GM21786 (cell line): ENCODE results near the gene DPP8.
"Not testable (repeated sequence)": the region's sequence is repeated elsewhere in the genome, so short reads cannot be mapped to it uniquely, and the experiment has no call there.

Experiments used
- ATAC-seq: cut with Tn5 transposase; IDR thresholded peaks from one replicate; pipeline ENCODE4 v1.9.1; 2021; ENCODE audit not compliant: unreplicated experiment

The DPP8 gene

GRCh38 chr15:65406424-65407000 is 111.0 kb downstream of the DPP8 start:
- no peak for ATAC-seq

- no peak for ATAC-seq
Observed at GRCh38 chr15:65405791-65406423, 111.6 kb downstream of the DPP8 start.

- no peak for ATAC-seq
Observed at GRCh38 chr15:65404186-65404872, 113.2 kb downstream of the DPP8 start.

GRCh38 chr15:65402961-65403360 is 114.5 kb downstream of the DPP8 start:
- no peak for ATAC-seq

GRCh38 chr15:65401611-65402240 is 115.8 kb downstream of the DPP8 start:
- ATAC-seq, result no peak

- no peak for ATAC-seq
Observed at GRCh38 chr15:65400760-65401610, 116.5 kb downstream of the DPP8 start.

- ATAC-seq, result no peak
Observed at GRCh38 chr15:65399997-65400396, 117.5 kb downstream of the DPP8 start.

- ATAC-seq, result no peak
Observed at GRCh38 chr15:65399001-65399706, 118.3 kb downstream of the DPP8 start.

GRCh38 chr15:65398486-65398885 is 119.0 kb downstream of the DPP8 start:
- not testable (repeated sequence) for ATAC-seq

GRCh38 chr15:65396965-65397317 is 120.5 kb downstream of the DPP8 start:
- no peak for ATAC-seq

GRCh38 chr15:65396283-65396964 is 121.1 kb downstream of the DPP8 start:
- ATAC-seq, result no peak

- no peak for ATAC-seq
Observed at GRCh38 chr15:65395567-65396202, 121.8 kb downstream of the DPP8 start.

- no peak for ATAC-seq
Observed at GRCh38 chr15:65394936-65395335, 122.6 kb downstream of the DPP8 start.

GRCh38 chr15:65394280-65394789 is 123.2 kb downstream of the DPP8 start:
- no peak for ATAC-seq

GRCh38 chr15:65393557-65393956 is 123.9 kb downstream of the DPP8 start:
- ATAC-seq, result no peak

- ATAC-seq, result no peak
Observed at GRCh38 chr15:65393091-65393490, 124.4 kb downstream of the DPP8 start.
